Measurements from ENCODE around the gene CR2.
"Not testable (repeated sequence)": the region's sequence is repeated elsewhere in the genome, so short reads cannot be mapped to it uniquely, and the experiment has no call there.

Gene CR2

DNA sequence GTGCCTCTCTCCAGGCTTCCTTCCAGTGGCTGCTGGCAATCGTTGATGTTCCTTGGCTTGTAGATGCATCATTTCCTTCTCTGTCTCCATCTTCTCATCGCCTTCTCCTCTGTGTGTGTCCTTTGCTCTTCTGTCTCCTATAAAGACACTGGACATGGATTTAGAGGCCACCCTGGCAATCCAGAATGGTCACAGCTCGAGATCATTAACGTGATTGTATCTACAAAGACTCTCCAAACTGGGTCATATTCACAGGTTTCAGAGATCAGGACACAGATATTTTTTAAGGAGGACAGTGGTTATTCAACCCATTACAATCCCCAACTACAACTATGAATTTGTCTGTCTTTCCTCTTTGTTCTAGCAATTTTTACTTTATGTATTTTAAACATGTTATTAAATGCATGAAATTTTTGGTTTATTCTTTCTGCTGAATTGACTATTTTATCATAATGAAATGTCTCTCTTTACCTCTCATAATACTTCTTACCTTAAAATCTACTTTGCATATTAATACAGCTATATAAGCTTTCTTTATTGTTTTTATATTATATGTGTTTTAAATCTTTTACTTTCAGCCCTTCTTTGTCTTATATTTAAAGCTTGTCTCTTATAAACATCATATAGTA, 64.6 kb downstream of the CR2 start:
- Mint-ChIP-seq H3K27ac (no peak overlapping the region), H3K4me1 (no peaks in the 10 kb centered on the region), H3K9me3 (peaks cover 6% of the 10 kb centered on the region), H3K27me3 (peaks cover 1% of the 10 kb centered on the region), H3K4me3 (no peak overlapping the region), H3K36me3 (no peaks in the 10 kb centered on the region)

DNA sequence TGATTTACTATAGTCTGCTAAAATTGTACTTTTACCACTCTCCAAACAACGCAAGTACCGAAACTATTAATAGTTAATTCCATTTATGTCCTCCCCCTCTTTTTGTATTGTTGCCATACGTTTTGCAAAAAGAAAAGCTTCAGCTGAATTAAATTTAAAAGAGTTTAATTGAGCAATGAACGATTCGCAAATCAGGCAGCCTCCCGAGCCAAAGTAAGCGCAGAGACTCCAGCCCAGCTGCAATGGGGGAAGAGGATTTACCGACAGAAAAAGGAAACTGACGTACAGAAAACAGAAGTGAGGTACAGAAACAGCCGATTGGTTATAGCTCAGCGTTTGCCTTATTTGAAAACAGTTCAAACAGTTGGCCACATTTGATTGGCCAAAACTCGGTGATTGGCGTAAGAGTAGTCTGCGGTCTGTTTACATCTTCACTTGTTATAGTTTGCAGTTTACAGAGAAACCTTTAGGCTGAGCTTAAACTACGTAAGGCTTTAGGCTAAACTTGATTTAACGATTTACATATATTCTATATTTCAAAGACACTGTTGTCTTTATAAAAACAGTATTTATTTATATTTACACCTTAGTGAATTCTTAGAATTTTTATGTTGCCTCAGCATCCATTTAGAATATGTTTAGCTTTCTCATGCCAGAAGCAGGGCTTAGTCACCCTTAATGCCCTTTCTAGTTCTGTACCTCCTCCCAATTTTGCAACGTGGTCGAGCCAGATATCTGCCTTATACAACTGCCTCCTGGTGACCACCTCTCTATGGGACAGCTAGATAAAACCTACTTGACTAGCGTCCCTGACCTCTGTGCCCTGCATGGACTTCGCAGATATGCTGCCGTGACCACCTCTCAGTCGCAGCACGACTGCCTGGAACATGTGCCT, 65.6 kb downstream of the CR2 start:
- no peaks in the 10 kb centered on the region for H3K4me1 Mint-ChIP-seq
- H3K9me3 Mint-ChIP-seq: peaks cover 6% of the 10 kb centered on the region
- no peaks in the 10 kb centered on the region for H3K36me3 Mint-ChIP-seq
- no peak overlapping the region for H3K27ac Mint-ChIP-seq
- H3K27me3 Mint-ChIP-seq: peaks cover 1% of the 10 kb centered on the region
- no peak overlapping the region for H3K4me3 Mint-ChIP-seq

DNA sequence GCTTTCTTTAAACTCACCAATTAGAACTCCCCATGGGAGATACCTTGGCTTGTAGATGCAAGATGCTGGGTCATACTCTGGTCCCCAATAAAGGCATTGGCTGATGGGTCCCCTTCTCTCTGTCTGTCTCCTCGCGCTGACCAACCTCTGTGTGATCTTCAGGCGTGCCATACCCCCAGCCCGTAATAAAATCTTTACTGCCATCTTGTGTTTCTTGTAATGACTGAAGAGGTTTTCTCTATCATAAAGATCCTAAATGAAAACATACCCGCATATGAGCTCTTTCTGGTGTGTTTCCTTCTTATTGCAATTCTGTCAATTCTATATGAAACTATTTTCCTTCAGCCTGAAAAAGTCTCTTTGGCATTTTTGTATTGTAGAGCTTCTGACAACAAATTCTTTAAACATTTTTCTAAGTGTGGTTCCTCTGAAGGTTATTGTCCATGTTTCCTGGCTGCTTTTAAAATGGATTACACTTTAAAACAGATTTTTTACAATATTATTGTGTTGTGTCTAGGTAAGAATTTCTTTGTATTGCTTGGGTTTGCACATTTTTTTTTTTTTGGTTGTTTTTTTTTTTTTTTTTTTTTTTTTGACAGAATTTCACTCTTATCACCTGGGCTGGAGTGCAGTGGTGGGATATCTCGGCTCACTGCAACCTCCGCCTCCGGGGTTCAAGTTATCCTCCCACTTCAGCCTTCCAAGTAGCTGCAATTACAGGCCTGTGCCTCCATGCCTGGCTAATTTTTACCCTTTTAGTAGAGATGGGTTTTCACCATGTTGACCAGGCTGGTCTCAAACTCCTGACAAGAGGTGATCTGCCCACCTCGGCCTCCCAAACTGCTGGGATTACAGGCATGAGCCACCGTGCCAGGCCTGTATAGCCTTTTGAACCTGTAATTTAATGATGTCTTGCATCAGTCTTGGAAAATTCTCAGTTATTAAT, 66.5 kb downstream of the CR2 start:
- not testable (repeated sequence) for H3K27ac Mint-ChIP-seq

DNA sequence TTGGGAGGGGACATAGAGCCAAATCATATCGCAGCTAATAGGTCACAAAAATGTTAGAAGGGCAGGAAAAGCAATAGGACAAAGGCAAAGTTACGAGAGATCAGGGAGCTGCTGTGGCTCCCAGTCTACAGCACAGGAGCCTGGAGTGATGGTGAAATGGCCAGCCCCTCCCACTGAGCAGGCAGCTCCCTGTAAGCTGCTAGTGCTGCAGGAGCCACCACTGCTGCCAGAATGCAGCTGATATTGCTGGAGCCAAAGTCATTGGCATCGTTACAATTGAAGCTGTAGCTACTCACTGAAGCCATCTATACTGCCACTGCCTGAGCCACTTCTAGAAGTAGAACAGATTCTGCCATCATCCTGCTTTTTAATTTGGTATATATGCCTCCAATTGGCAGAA, 71.1 kb downstream of the CR2 start:
- not testable (repeated sequence) for H3K4me3 Mint-ChIP-seq, H3K27me3 Mint-ChIP-seq, H3K9me3 Mint-ChIP-seq, H3K27ac Mint-ChIP-seq, H3K4me1 Mint-ChIP-seq, H3K36me3 Mint-ChIP-seq

More for the DNA sequence above, 66.5 kb downstream of the CR2 start:
- not testable (repeated sequence) for H3K36me3 Mint-ChIP-seq, H3K4me1 Mint-ChIP-seq, H3K4me3 Mint-ChIP-seq, H3K9me3 Mint-ChIP-seq, H3K27me3 Mint-ChIP-seq

DNA sequence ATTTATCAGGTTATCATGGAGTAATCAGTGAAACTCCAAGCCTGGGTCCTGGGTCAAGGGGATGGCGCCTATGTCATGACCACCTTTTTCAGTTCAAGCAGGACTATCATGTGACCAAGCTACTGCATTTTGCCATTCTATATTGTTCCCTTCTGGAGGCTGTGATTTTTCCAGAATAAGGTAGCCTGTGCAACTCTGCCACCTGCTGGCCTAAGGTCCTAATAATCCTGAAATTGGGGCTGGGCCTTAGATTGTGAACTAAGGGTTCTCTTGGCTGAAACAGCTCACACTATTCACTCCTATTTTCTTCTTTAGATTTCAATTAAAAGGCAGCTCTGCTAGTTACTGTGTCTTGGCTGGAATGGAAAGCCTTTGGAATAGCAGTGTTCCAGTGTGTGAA, 74.3 kb downstream of the CR2 start:
- H3K36me3 Mint-ChIP-seq, H3K9me3 Mint-ChIP-seq, H3K27ac Mint-ChIP-seq, H3K4me1 Mint-ChIP-seq, H3K4me3 Mint-ChIP-seq, H3K27me3 Mint-ChIP-seq: not testable (repeated sequence)

DNA sequence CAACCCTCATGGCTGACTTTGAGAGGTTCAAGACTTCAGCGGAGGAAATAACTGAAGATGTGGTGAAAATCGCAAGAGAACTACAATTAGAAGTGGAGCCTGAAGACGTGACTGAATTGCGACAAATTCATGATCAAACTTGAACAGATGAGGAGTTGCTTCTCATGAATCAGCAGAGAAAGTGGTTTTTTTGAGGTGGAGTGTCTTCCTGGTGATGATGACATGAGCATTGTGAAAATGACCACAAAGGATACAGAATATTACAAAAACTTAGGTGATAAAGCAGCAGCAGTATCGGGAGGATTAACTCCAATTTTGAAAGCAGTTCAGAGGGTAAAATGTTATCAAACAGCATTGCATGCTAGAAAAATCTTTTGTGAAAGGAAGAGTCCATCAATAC, 82.1 kb downstream of the CR2 start:
- not testable (repeated sequence) for H3K27ac Mint-ChIP-seq, H3K27me3 Mint-ChIP-seq, H3K9me3 Mint-ChIP-seq, H3K36me3 Mint-ChIP-seq, H3K4me1 Mint-ChIP-seq, H3K4me3 Mint-ChIP-seq

Measured in activated naive CD4-positive, alpha-beta T cell treated with anti-CD3 and anti-CD28 coated beads, Interleukin-2, amount 50 U/mL, for 24 hours (primary cell).